HG03064 (cell line): Measurements from ENCODE around the gene TEX51.

Source experiments
- ATAC-seq: cut with Tn5 transposase; IDR thresholded peaks from one replicate; pipeline ENCODE4 v1.9.1; 2021; ENCODE audit warnings: low read depth; ENCODE audit not compliant: unreplicated experiment

TEX51 gene

DNA sequence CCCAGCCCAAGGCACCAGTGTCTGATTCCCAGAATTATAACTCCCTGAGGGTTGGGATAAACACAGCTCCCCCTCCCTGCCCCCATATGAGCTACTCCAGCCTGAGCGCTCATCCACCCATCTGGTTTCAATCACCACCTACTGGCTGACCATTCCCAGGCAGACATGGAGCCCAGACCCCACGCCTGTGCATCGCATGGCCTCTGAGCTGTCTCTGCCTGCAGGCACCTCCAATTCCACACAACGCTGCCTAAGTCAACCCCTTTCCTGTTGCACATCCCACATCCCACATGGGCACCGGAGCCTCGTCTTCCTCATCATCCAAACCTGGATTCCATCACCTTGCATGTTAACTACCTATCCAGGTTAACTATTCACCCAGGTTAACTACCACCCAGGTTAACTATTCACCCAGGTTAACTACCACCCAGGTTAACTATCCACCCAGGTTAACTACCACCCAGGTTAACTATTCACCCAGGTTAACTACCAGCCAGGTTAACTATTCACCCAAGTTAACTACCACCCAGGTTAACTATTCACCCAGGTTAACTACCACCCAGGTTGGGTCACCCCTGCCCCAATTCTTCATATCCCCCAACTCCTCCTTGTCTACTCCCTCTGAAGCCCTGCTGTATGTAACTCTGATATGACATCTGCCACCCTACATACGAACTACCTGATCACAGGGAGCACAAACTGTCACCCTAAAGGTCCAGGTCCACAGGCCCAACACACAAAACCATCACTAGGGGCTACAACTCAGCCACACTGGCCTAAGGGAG is 47.8 kb downstream of the TEX51 start:
- ATAC-seq: no peak

DNA sequence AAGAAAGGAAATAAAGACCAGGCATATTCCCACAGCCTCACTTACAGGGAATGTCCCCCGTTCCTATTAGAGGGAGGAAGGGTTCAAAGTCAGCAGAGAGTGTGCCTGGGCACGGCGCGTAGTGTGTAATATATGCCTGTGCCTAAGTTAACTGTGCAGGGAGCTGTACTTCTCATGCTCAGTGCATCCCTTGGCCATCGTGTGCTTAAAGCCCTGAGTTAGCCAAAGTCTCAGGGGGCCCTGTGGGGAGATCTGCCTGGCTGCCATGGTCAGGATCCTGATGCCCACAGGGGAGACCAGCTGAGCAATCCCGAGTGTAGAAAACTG is 48.4 kb downstream of the TEX51 start:
- ATAC-seq: no peak

DNA sequence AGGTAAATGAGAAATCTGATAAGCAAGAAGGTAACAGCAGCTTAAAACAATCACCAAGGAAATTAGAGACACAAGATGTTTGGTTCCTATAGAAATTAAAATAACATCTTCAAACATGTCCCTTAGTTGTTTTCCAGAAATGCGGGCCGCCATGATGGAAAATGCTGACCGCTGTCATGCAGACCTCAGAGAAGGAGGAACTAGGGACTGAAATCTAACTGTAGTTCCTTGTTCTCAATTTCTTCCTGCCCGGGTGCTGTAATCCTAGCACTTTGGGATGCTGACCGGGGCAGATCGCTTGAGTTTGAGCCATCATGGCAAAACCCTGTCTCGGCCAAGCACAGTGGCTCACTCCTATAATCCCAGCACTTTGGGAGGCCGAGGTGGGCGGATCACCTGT is 51.1 kb downstream of the TEX51 start:
- ATAC-seq: no peak

DNA sequence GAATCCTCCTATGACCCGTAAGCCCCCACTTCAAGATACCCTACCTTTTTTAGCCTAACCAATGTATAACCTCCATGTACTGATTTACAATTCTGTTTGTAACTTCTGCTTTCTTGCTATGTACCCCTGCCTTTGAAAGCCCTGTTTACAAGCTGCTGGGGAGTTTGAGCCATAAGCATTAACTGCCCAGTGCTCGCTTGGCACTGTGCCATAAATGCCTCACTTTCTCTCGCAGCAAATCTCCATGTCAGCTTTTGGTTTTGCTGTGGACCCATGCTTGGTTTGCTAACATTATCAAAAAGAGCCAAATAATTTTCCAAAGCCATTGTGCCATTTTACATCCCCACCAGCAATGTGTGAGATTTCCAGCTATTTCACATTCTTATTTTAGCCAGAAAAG is 51.8 kb downstream of the TEX51 start:
- no peak for ATAC-seq
